Panc1 (cell line): ENCODE results near the gene ZFHX3. TPM values are rescaled to one million over a fixed set of nuclear protein-coding genes. Genes with fewer than 3 reads are reported as not detected.

Source experiments
- ATAC-seq: fragments of 200-7000 bp; cut with Tn5 transposase; 2 replicates; pipeline ENCODE4 v1.9.1; 2020; ENCODE audit warnings: mild to moderate bottlenecking, moderate library complexity
- BruUV-seq: library from RNA; stranded (reverse); fragments of 400-500 nt; replicated peaks from 2 replicates; lab custom pipeline; 2021; lab: Mats Ljungman, UMichigan
- CTCF ChIA-PET: fragments of 300-600 bp; sonication (Branson Sonifier 250); formaldehyde crosslinking; loops from one replicate; lab custom pipeline; 2022; ENCODE audit warnings: antibody characterized with exemption; lab: Charles Lee
- POLR2A ChIA-PET: fragments of 300-600 bp; sonication (Branson Sonifier 250); formaldehyde crosslinking; loops from one replicate; lab custom pipeline; 2022; ENCODE audit warnings: antibody characterized with exemption; lab: Charles Lee
- DNase-seq: peaks from one replicate; pipeline ENCODE4 v3.0.0-alpha.2; 2010; ENCODE audit warnings: low read depth, low spot score
- H3K27ac ChIP-seq: 2 replicates; pipeline ENCODE4 v1.5.1; 2011; ENCODE audit warnings: mild to moderate bottlenecking, low read length, inconsistent platforms
- H3K27me3 ChIP-seq: fragments of 200-500 bp; sonication (Bioruptor generic); 2 replicates; pipeline ENCODE4 v1.6.0; 2014; ENCODE audit warnings: low read length, inconsistent platforms; ENCODE audit not compliant: control insufficient read depth, insufficient read depth
- H3K36me3 ChIP-seq: fragments of 200-500 bp; sonication (Bioruptor generic); 2 replicates; pipeline ENCODE4 v1.5.1; 2014; ENCODE audit warnings: inconsistent platforms, mild to moderate bottlenecking, low read length, moderate library complexity; ENCODE audit not compliant: control insufficient read depth, insufficient read depth
- H3K4me1 ChIP-seq: 2 replicates; pipeline ENCODE4 v1.5.1; 2011; ENCODE audit warnings: inconsistent platforms, mild to moderate bottlenecking, low read length, moderate library complexity; ENCODE audit not compliant: control insufficient read depth, insufficient read depth
- H3K4me3 ChIP-seq, 2 experiments: 2 replicates each; pipeline ENCODE4 v1.5.1; 2011 to 2012; ENCODE audit warnings: low read depth in 2 of 2, low read length in 2 of 2, mild to moderate bottlenecking in 2 of 2, inconsistent platforms in 1 of 2, moderate library complexity in 1 of 2
- H3K9me3 ChIP-seq: fragments of 200-500 bp; sonication (Bioruptor generic); 2 replicates; pipeline ENCODE4 v1.5.1; 2014; ENCODE audit warnings: low read depth, mild to moderate bottlenecking, inconsistent platforms, low read length, moderate library complexity; ENCODE audit not compliant: control insufficient read depth, insufficient read depth
- CTCF ChIP-seq: fragments of 450-650 bp; IDR thresholded peaks from 2 replicates; pipeline ENCODE4 v1.5.1; 2017; ENCODE audit warnings: mild to moderate bottlenecking
- POLR2AphosphoS5 ChIP-seq: IDR thresholded peaks from 2 replicates; pipeline ENCODE4 v1.6.1; 2012; ENCODE audit warnings: mild to moderate bottlenecking, low read depth, low read length, moderate library complexity
- SIN3A ChIP-seq: IDR thresholded peaks from 2 replicates; pipeline ENCODE4 v1.6.1; 2012; ENCODE audit warnings: low read depth, mild to moderate bottlenecking, low read length, moderate library complexity, borderline replicate concordance; ENCODE audit not compliant: insufficient read depth
- TCF7L2 ChIP-seq: IDR thresholded peaks from 2 replicates; pipeline ENCODE4 v1.6.1; 2011; ENCODE audit warnings: mild to moderate bottlenecking, low read depth, low read length, inconsistent platforms
- in situ Hi-C: cut with HindIII; loops from 2 replicates; pipeline ENCODE4 v1.10.0; 2016; ENCODE audit warnings: low sequenced_read_pairs, low pct_unique_long_range_greater_than_20kb
- intact Hi-C: fragments of 100-400 bp; cut with micrococcal nuclease; formaldehyde crosslinking; loops from one replicate; pipeline ENCODE4 v1.10.0; 2022; ENCODE audit not compliant: unreplicated experiment
- total RNA-seq: library from RNA; stranded (reverse); gene quantifications from one replicate; pipeline ENCODE4 v1.2.1, GENCODE V29; 2021; ENCODE audit not compliant: unreplicated experiment
- TF ChIP-seq, protein P1 (sequence below), 2 experiments: IDR thresholded peaks; 2 replicates each; pipeline ENCODE4 v1.6.1; 2011 to 2012; ENCODE audit warnings: low read depth in 2 of 2, control low read depth in 1 of 2, low read length in 1 of 2, mild to moderate bottlenecking in 1 of 2, moderate library complexity in 1 of 2; ENCODE audit not compliant: insufficient read depth in 1 of 2

Gene ZFHX3
- total RNA-seq, 1 experiment from 2014 or later: 7.1 TPM

DNA sequence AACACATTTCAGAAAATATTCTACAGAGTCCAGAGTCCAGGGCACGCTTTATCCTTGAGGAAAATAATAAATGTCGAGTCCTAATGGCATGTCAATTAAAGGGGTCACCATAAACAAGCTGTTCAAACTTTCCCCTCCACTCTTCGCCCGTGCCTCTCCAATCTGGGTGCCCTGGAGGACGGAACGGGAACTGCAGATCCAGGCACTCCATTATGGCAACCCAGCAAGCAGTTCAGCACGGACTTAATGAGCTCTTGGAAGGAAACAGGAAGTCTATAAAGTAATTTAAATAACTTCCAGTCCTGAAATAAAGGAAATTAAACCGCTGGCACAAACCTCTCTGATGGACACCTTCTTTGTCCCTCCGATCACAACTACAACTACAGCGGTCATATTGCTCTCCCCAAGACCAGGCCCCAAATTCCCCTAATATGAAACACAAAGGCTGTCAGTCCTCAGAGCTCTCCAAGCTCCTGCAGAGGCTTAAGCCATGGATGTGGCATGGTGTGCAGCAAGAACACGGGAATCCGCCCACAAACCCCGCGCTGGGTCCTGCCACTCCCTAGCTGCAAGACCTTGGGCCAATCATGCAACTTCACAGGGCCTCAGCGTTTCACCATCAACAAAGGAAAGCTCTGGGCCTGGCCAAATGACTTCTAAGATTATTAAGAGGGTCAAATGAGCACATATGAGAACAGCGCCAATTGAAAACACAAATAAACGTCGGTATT is 52.6 kb downstream of the ZFHX3 start:
- H3K27me3 ChIP-seq: no peaks in the 10 kb centered on the region
- CTCF ChIA-PET: interaction anchor here (0.5 to 0.6 kb wide), 2 partner anchors 74 to 422 kb away, joined by 6 to 7 read pairs; no protein-coding TSS in a partner anchor
- H3K27ac ChIP-seq: no peak overlapping the region
- intact Hi-C loops (no loop called here), in situ Hi-C loops (no loop called here)
- H3K4me1 ChIP-seq: peaks cover 27% of the 10 kb centered on the region
- no peak overlapping the region for H3K4me3 ChIP-seq
- no peak for DNase-seq
- TF ChIP-seq SIN3A (no peak), POLR2AphosphoS5 (no peak), CTCF (peak; percentile 54), TCF7L2 (no peak)
- TF ChIP-seq, protein P1, sequence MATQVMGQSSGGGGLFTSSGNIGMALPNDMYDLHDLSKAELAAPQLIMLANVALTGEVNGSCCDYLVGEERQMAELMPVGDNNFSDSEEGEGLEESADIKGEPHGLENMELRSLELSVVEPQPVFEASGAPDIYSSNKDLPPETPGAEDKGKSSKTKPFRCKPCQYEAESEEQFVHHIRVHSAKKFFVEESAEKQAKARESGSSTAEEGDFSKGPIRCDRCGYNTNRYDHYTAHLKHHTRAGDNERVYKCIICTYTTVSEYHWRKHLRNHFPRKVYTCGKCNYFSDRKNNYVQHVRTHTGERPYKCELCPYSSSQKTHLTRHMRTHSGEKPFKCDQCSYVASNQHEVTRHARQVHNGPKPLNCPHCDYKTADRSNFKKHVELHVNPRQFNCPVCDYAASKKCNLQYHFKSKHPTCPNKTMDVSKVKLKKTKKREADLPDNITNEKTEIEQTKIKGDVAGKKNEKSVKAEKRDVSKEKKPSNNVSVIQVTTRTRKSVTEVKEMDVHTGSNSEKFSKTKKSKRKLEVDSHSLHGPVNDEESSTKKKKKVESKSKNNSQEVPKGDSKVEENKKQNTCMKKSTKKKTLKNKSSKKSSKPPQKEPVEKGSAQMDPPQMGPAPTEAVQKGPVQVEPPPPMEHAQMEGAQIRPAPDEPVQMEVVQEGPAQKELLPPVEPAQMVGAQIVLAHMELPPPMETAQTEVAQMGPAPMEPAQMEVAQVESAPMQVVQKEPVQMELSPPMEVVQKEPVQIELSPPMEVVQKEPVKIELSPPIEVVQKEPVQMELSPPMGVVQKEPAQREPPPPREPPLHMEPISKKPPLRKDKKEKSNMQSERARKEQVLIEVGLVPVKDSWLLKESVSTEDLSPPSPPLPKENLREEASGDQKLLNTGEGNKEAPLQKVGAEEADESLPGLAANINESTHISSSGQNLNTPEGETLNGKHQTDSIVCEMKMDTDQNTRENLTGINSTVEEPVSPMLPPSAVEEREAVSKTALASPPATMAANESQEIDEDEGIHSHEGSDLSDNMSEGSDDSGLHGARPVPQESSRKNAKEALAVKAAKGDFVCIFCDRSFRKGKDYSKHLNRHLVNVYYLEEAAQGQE (IDR thresholded peaks at IDR 0.05; ENCODE audit: insufficient read depth in 1 of 2, low read depth in 2 of 2, low read length in 1 of 2): no peak
- no peaks in the 10 kb centered on the region for H3K36me3 ChIP-seq
- no peak for ATAC-seq
- H3K9me3 ChIP-seq: no peaks in the 10 kb centered on the region
- POLR2A ChIA-PET: no interaction called here
- BruUV-seq: no TSS peak

GRCh38 chr16:72992142-72992601 is 55.8 kb downstream of the ZFHX3 start:
- H3K27ac ChIP-seq: no peak overlapping the region
- intact Hi-C loops: no loop called here
- in situ Hi-C loops: no loop called here
- H3K4me3 ChIP-seq: no peak overlapping the region
- no peaks in the 10 kb centered on the region for H3K9me3 ChIP-seq
- DNase-seq: no peak
- TF ChIP-seq, protein P1 (IDR thresholded peaks at IDR 0.05; ENCODE audit: insufficient read depth in 1 of 2, low read depth in 2 of 2, low read length in 1 of 2): no peak
- TF ChIP-seq CTCF (no peak), POLR2AphosphoS5 (no peak), SIN3A (no peak), TCF7L2 (no peak)
- no peaks in the 10 kb centered on the region for H3K27me3 ChIP-seq
- CTCF ChIA-PET: no interaction called here
- H3K4me1 ChIP-seq: peaks cover 21% of the 10 kb centered on the region
- BruUV-seq: no TSS peak
- POLR2A ChIA-PET: no interaction called here
- ATAC-seq: no peak
- no peaks in the 10 kb centered on the region for H3K36me3 ChIP-seq
